Activated CD4-positive, alpha-beta T cell treated with anti-CD3 and anti-CD28 coated beads for 36 hours (primary cell): ENCODE measurements around the gene DNER. TPM values are rescaled to one million over a fixed set of nuclear protein-coding genes. Genes with fewer than 3 reads are reported as not detected.

Experiments
- ATAC-seq: fragments of 200-7000 bp; cut with Tn5 transposase; one replicate; pipeline ENCODE4 v1.10.0; 2021; ENCODE audit warnings: mild to moderate bottlenecking, moderate library complexity
- CTCF ChIA-PET: fragments of 350-600 bp; sonication (Branson Sonifier 250); formaldehyde crosslinking; loops from one replicate; lab custom pipeline; 2021; ENCODE audit warnings: antibody characterized with exemption; lab: Charles Lee
- POLR2A ChIA-PET: fragments of 350-600 bp; sonication (Branson Sonifier 250); formaldehyde crosslinking; loops from one replicate; lab custom pipeline; 2021; ENCODE audit warnings: antibody characterized with exemption, inconsistent platforms; lab: Charles Lee
- DNase-seq: peaks from one replicate; pipeline ENCODE4 v3.0.0-alpha.2; 2020
- H3K27ac Mint-ChIP-seq: one replicate; pipeline ENCODE4 v1.8.0; 2021; ENCODE audit warnings: mixed read lengths
- H3K27me3 Mint-ChIP-seq: one replicate; pipeline ENCODE4 v1.8.0; 2021; ENCODE audit warnings: mixed read lengths
- H3K36me3 Mint-ChIP-seq: one replicate; pipeline ENCODE4 v1.8.0; 2021; ENCODE audit warnings: low read depth, mixed read lengths
- H3K4me1 Mint-ChIP-seq: one replicate; pipeline ENCODE4 v1.8.0; 2021; ENCODE audit warnings: mixed read lengths
- H3K4me3 Mint-ChIP-seq: one replicate; pipeline ENCODE4 v1.8.0; 2021; ENCODE audit warnings: mild to moderate bottlenecking, moderate library complexity, mixed read lengths
- H3K9me3 Mint-ChIP-seq: one replicate; pipeline ENCODE4 v1.8.0; 2021; ENCODE audit warnings: low read depth, mixed read lengths
- intact Hi-C, 2 experiments: fragments of 100-400 bp; cut with DNase I in 1 of 2; cut with micrococcal nuclease in 1 of 2; formaldehyde crosslinking; loops; one replicate each; pipeline versions ENCODE4 v1.14.2 to v1.15.1; 2022 to 2024; cut with DNase I, micrococcal nuclease
- total RNA-seq, 2 experiments: library from RNA; stranded (reverse); gene quantifications; one replicate each; pipeline ENCODE4 v1.2.3, GENCODE V29; 2021

The DNER gene
- total RNA-seq, 2 experiments from 2014 or later: not detected

- no peaks in the 10 kb centered on the region for H3K4me1 Mint-ChIP-seq
- CTCF ChIA-PET: no interaction called here
- H3K27ac Mint-ChIP-seq: no peak overlapping the region
- H3K36me3 Mint-ChIP-seq: no peaks in the 10 kb centered on the region
- H3K4me3 Mint-ChIP-seq: no peak overlapping the region
- peaks cover 18% of the 10 kb centered on the region for H3K27me3 Mint-ChIP-seq
- intact Hi-C loops: no loop called here
- H3K9me3 Mint-ChIP-seq: no peaks in the 10 kb centered on the region
- DNase-seq (no peak), ATAC-seq (no peak)
- POLR2A ChIA-PET: no interaction called here
Measured at GRCh38 chr2:229661478-229661877, 52.9 kb downstream of the DNER start.

- no peak overlapping the region for H3K27ac Mint-ChIP-seq
- ChIA-PET POLR2A (no interaction called here), CTCF (interaction anchor here (1.4 kb wide), 1 partner anchor 9 kb away, joined by 4 read pairs; no protein-coding TSS in a partner anchor)
- H3K36me3 Mint-ChIP-seq: no peaks in the 10 kb centered on the region
- H3K4me3 Mint-ChIP-seq: no peak overlapping the region
- H3K27me3 Mint-ChIP-seq: peaks cover 16% of the 10 kb centered on the region
- intact Hi-C loops: no loop called here
- DNase-seq (no peak), ATAC-seq (no peak)
- H3K9me3 Mint-ChIP-seq: no peaks in the 10 kb centered on the region
- H3K4me1 Mint-ChIP-seq: no peaks in the 10 kb centered on the region
Measured at GRCh38 chr2:229660951-229661350, 53.4 kb downstream of the DNER start.

GRCh38 chr2:229660391-229660790 lies 54.0 kb downstream of the DNER start:
- CTCF ChIA-PET: interaction anchor here (1.4 kb wide), 1 partner anchor 8 kb away, joined by 4 read pairs; no protein-coding TSS in a partner anchor
- intact Hi-C loops: no loop called here
- Mint-ChIP-seq H3K36me3 (no peaks in the 10 kb centered on the region), H3K9me3 (no peaks in the 10 kb centered on the region), H3K27ac (no peak overlapping the region), H3K27me3 (peaks cover 16% of the 10 kb centered on the region), H3K4me1 (no peaks in the 10 kb centered on the region), H3K4me3 (no peak overlapping the region)
- ATAC-seq (no peak), DNase-seq (no peak)
- POLR2A ChIA-PET: no interaction called here

- ATAC-seq: no peak
Measured at GRCh38 chr2:229658004-229658403, 56.4 kb downstream of the DNER start.

GRCh38 chr2:229654437-229654836 lies 59.9 kb downstream of the DNER start:
- POLR2A ChIA-PET: no interaction called here
- Mint-ChIP-seq H3K36me3 (no peaks in the 10 kb centered on the region), H3K27ac (no peak overlapping the region), H3K27me3 (peaks cover 6% of the 10 kb centered on the region), H3K4me3 (no peak overlapping the region), H3K4me1 (no peaks in the 10 kb centered on the region), H3K9me3 (no peaks in the 10 kb centered on the region)
- ATAC-seq (no peak), DNase-seq (no peak)
- CTCF ChIA-PET: no interaction called here
- intact Hi-C loops: no loop called here

More at GRCh38 chr2:229658004-229658403, 56.4 kb downstream of the DNER start:
- CTCF ChIA-PET: no interaction called here
- no peaks in the 10 kb centered on the region for H3K36me3 Mint-ChIP-seq
- H3K4me1 Mint-ChIP-seq: no peaks in the 10 kb centered on the region
- intact Hi-C loops: no loop called here
- no peaks in the 10 kb centered on the region for H3K9me3 Mint-ChIP-seq
- H3K4me3 Mint-ChIP-seq: no peak overlapping the region
- POLR2A ChIA-PET: interaction anchor here (0.6 kb wide), 1 partner anchor 19 kb away, joined by 3 read pairs; no protein-coding TSS in a partner anchor
- peaks cover 15% of the 10 kb centered on the region for H3K27me3 Mint-ChIP-seq
- no peak for DNase-seq
- no peak overlapping the region for H3K27ac Mint-ChIP-seq

GRCh38 chr2:229653531-229653930 lies 60.8 kb downstream of the DNER start:
- ATAC-seq: no peak

GRCh38 chr2:229652796-229653195 lies 61.6 kb downstream of the DNER start:
- Mint-ChIP-seq H3K27me3 (peaks cover 13% of the 10 kb centered on the region), H3K9me3 (no peaks in the 10 kb centered on the region), H3K4me1 (no peaks in the 10 kb centered on the region), H3K27ac (no peak overlapping the region), H3K4me3 (no peak overlapping the region), H3K36me3 (no peaks in the 10 kb centered on the region)
- intact Hi-C loops: no loop called here
- no peak for DNase-seq
- POLR2A ChIA-PET: no interaction called here
- no peak for ATAC-seq
- CTCF ChIA-PET: interaction anchor here (0.9 to 1.8 kb wide), 2 partner anchors 12 to 355 kb away, joined by 3 to 7 read pairs; no protein-coding TSS in a partner anchor

More at GRCh38 chr2:229653531-229653930, 60.8 kb downstream of the DNER start:
- H3K36me3 Mint-ChIP-seq: no peaks in the 10 kb centered on the region
- H3K27me3 Mint-ChIP-seq: peaks cover 9% of the 10 kb centered on the region
- no peaks in the 10 kb centered on the region for H3K9me3 Mint-ChIP-seq
- no peak overlapping the region for H3K4me3 Mint-ChIP-seq
- POLR2A ChIA-PET: no interaction called here
- DNase-seq: no peak
- no peaks in the 10 kb centered on the region for H3K4me1 Mint-ChIP-seq
- CTCF ChIA-PET: interaction anchor here (1.8 kb wide), 1 partner anchor 11 kb away, joined by 7 read pairs; no protein-coding TSS in a partner anchor
- intact Hi-C loops: no loop called here
- H3K27ac Mint-ChIP-seq: no peak overlapping the region

GRCh38 chr2:229650901-229651300 lies 63.5 kb downstream of the DNER start:
- peaks cover 13% of the 10 kb centered on the region for H3K27me3 Mint-ChIP-seq
- no peaks in the 10 kb centered on the region for H3K9me3 Mint-ChIP-seq
- intact Hi-C loops: no loop called here
- ChIA-PET CTCF (no interaction called here), POLR2A (no interaction called here)
- no peaks in the 10 kb centered on the region for H3K36me3 Mint-ChIP-seq
- H3K4me3 Mint-ChIP-seq: no peak overlapping the region
- H3K27ac Mint-ChIP-seq: no peak overlapping the region
- no peak for DNase-seq
- ATAC-seq: no peak
- no peaks in the 10 kb centered on the region for H3K4me1 Mint-ChIP-seq

GRCh38 chr2:229650059-229650458 lies 64.3 kb downstream of the DNER start:
- intact Hi-C loops: no loop called here
- POLR2A ChIA-PET: no interaction called here
- no peaks in the 10 kb centered on the region for H3K9me3 Mint-ChIP-seq
- DNase-seq (no peak), ATAC-seq (no peak)
- H3K27me3 Mint-ChIP-seq: peaks cover 13% of the 10 kb centered on the region
- CTCF ChIA-PET: no interaction called here
- no peaks in the 10 kb centered on the region for H3K4me1 Mint-ChIP-seq
- H3K36me3 Mint-ChIP-seq: no peaks in the 10 kb centered on the region
- H3K27ac Mint-ChIP-seq: no peak overlapping the region
- H3K4me3 Mint-ChIP-seq: no peak overlapping the region

GRCh38 chr2:229646186-229646723 lies 68.1 kb downstream of the DNER start:
- H3K36me3 Mint-ChIP-seq: no peaks in the 10 kb centered on the region

GRCh38 chr2:229642371-229642770 lies 72.0 kb downstream of the DNER start:
- no peak for DNase-seq
- peaks cover 2% of the 10 kb centered on the region for H3K27me3 Mint-ChIP-seq
- CTCF ChIA-PET: interaction anchor here (0.6 kb wide), 1 partner anchor 1450 kb away, joined by 3 read pairs; no protein-coding TSS in a partner anchor
- H3K27ac Mint-ChIP-seq: no peak overlapping the region
- H3K36me3 Mint-ChIP-seq: no peaks in the 10 kb centered on the region
- no peaks in the 10 kb centered on the region for H3K9me3 Mint-ChIP-seq
- no peak for ATAC-seq
- no peaks in the 10 kb centered on the region for H3K4me1 Mint-ChIP-seq
- H3K4me3 Mint-ChIP-seq: no peak overlapping the region
- POLR2A ChIA-PET: no interaction called here
- intact Hi-C loops: no loop called here

More at GRCh38 chr2:229646186-229646723, 68.1 kb downstream of the DNER start:
- Mint-ChIP-seq H3K27ac (no peak overlapping the region), H3K4me3 (no peak overlapping the region), H3K4me1 (no peaks in the 10 kb centered on the region), H3K27me3 (peaks cover 9% of the 10 kb centered on the region), H3K9me3 (no peaks in the 10 kb centered on the region)
- POLR2A ChIA-PET: no interaction called here
- ATAC-seq: no peak
- CTCF ChIA-PET: no interaction called here
- DNase-seq: no peak
- intact Hi-C loops: no loop called here

- peaks cover 4% of the 10 kb centered on the region for H3K27me3 Mint-ChIP-seq
- no peaks in the 10 kb centered on the region for H3K36me3 Mint-ChIP-seq
- ChIA-PET POLR2A (no interaction called here), CTCF (no interaction called here)
- intact Hi-C loops: no loop called here
- no peaks in the 10 kb centered on the region for H3K4me1 Mint-ChIP-seq
- H3K9me3 Mint-ChIP-seq: no peaks in the 10 kb centered on the region
- H3K27ac Mint-ChIP-seq: no peak overlapping the region
- no peak overlapping the region for H3K4me3 Mint-ChIP-seq
- ATAC-seq (no peak), DNase-seq (no peak)
Measured at GRCh38 chr2:229641676-229642075, 72.7 kb downstream of the DNER start.
